Naive thymus-derived CD4-positive, alpha-beta T cell (primary cell): ENCODE data around the gene HEXD. TPM values are rescaled to one million over a fixed set of nuclear protein-coding genes. Genes with fewer than 3 reads are reported as not detected.

Experiments
- ATAC-seq: fragments of 150-1000 bp; cut with Tn5 transposase; 2 replicates; pipeline ENCODE4 v1.10.0; 2021; ENCODE audit warnings: mild to moderate bottlenecking, moderate library complexity
- CTCF ChIA-PET: fragments of 350-600 bp; sonication (Branson Sonifier 250); formaldehyde crosslinking; loops from one replicate; lab custom pipeline; 2021; ENCODE audit warnings: antibody characterized with exemption; lab: Charles Lee
- POLR2A ChIA-PET: fragments of 350-600 bp; sonication (Branson Sonifier 250); formaldehyde crosslinking; loops from one replicate; lab custom pipeline; 2021; ENCODE audit warnings: antibody characterized with exemption, inconsistent platforms; lab: Charles Lee
- DNase-seq, 9 donors: peaks; one replicate each; pipeline versions ENCODE4 v3.0.0 to v3.0.0-alpha.2; 2020 to 2022; ENCODE audit warnings: mixed read lengths in 1 of 9
- H3K27ac ChIP-seq: one replicate; pipeline ENCODE4 v1.7.0; 2013; ENCODE audit warnings: mild to moderate bottlenecking, low read depth, low read length, moderate library complexity
- H3K27me3 ChIP-seq, 2 donors: one replicate each; pipeline ENCODE4 v1.7.0; 2013; ENCODE audit warnings: low read length in 2 of 2, mild to moderate bottlenecking in 2 of 2, moderate library complexity in 2 of 2; ENCODE audit not compliant: control insufficient read depth in 2 of 2, insufficient read depth in 2 of 2
- H3K36me3 ChIP-seq, 3 experiments: 1 replicate in 2 of 3; 2 replicates in 1 of 3; pipeline ENCODE4 v1.7.0; 2013; ENCODE audit warnings: low read length in 3 of 3, mild to moderate bottlenecking in 3 of 3, moderate library complexity in 1 of 3; ENCODE audit not compliant: insufficient read depth in 3 of 3, control insufficient read depth in 2 of 3
- H3K4me1 ChIP-seq, 2 donors: one replicate each; pipeline ENCODE4 v1.7.0; 2013; ENCODE audit warnings: low read length in 2 of 2, mild to moderate bottlenecking in 2 of 2, moderate library complexity in 1 of 2; ENCODE audit not compliant: control insufficient read depth in 2 of 2, insufficient read depth in 2 of 2
- H3K4me3 ChIP-seq: 2 replicates; pipeline ENCODE4 v1.7.0; 2013; ENCODE audit warnings: mild to moderate bottlenecking, low read length
- H3K9me3 ChIP-seq, 3 experiments: 1 replicate in 2 of 3; 2 replicates in 1 of 3; pipeline ENCODE4 v1.7.0; 2013; ENCODE audit warnings: low read length in 3 of 3; ENCODE audit not compliant: control insufficient read depth in 2 of 3
- H3K27ac Mint-ChIP-seq, 9 donors: one replicate each; pipeline ENCODE4 v1.8.0; 2020 to 2022; ENCODE audit warnings: mixed read lengths in 9 of 9, mild to moderate bottlenecking in 8 of 9, moderate library complexity in 5 of 9, inconsistent platforms in 2 of 9
- H3K27me3 Mint-ChIP-seq, 5 donors: one replicate each; pipeline ENCODE4 v1.8.0; 2021 to 2022; ENCODE audit warnings: mixed read lengths in 5 of 5, mild to moderate bottlenecking in 1 of 5
- H3K36me3 Mint-ChIP-seq, 5 donors: one replicate each; pipeline ENCODE4 v1.8.0; 2020 to 2022; ENCODE audit warnings: mixed read lengths in 5 of 5, mild to moderate bottlenecking in 3 of 5, inconsistent platforms in 1 of 5
- H3K4me1 Mint-ChIP-seq, 7 donors: one replicate each; pipeline ENCODE4 v1.8.0; 2020 to 2022; ENCODE audit warnings: mixed read lengths in 7 of 7, mild to moderate bottlenecking in 3 of 7, inconsistent platforms in 1 of 7
- H3K4me3 Mint-ChIP-seq, 10 donors: one replicate each; pipeline ENCODE4 v1.8.0; 2020 to 2022; ENCODE audit warnings: mild to moderate bottlenecking in 10 of 10, mixed read lengths in 10 of 10, moderate library complexity in 6 of 10, inconsistent platforms in 2 of 10
- H3K9me3 Mint-ChIP-seq, 11 donors: one replicate each; pipeline ENCODE4 v1.8.0; 2020 to 2022; ENCODE audit warnings: mixed read lengths in 11 of 11, mild to moderate bottlenecking in 4 of 11, inconsistent platforms in 1 of 11, moderate library complexity in 1 of 11
- intact Hi-C, 2 donors: fragments of 100-400 bp; cut with micrococcal nuclease; formaldehyde crosslinking; loops; one replicate each; pipeline ENCODE4 v1.15.1; 2023
- polyA plus RNA-seq, 2 donors: library from polyadenylated mRNA; unstranded; fragments of 300-500 nt; fragmentation: Illumina TruSeq; gene quantifications; one replicate each; pipeline ENCODE4 v1.2.3, GENCODE V29; 2021
- total RNA-seq, 6 experiments: library from RNA in 5 of 6; stranded (reverse) in 5 of 6; gene quantifications; 1 replicate in 5 of 6; 2 replicates in 1 of 6; pipeline ENCODE4 v1.2.3 and lab custom pipeline; 2021 to 2026

The HEXD gene
- total and polyA plus RNA-seq, 7 experiments from 2014 or later: 12.5 to 153 (median 66.8) TPM

DNA sequence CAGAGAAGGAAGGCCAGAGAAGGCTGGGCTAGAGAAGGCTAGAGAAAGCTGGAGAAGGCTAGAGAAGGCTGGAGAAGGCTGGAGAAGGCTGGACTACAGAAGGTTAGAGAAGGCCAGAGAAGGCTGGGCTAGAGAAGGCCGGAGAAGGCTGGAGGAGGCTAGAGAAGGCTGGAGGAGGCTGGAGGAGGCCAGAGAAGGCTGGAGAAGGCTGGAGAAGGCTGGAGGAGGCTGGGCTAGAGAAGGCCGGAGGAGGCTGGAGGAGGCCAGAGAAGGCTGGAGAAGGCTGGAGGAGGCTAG, 6.7 kb downstream of the HEXD start:
- no peaks in the 10 kb centered on the region for H3K9me3 ChIP-seq
- intact Hi-C loops: no loop called here
- H3K36me3 ChIP-seq: peaks cover 0 to 17% (median 4%) of the 10 kb centered on the region in 3 experiments
- DNase-seq (no peak), ATAC-seq (no peak)
- Mint-ChIP-seq H3K27ac (peak overlapping the region in 3 of 9 donors; percentile 37 to 52 (median 50)), H3K4me1 (peaks cover 19 to 32% (median 25%) of the 10 kb centered on the region in 7 donors), H3K36me3 (peaks cover 4 to 44% (median 33%) of the 10 kb centered on the region in 5 donors), H3K4me3 (no peak overlapping the region), H3K9me3 (peaks cover 0 to 3% (median 0%) of the 10 kb centered on the region in 11 donors), H3K27me3 (no peaks in the 10 kb centered on the region)
- CTCF ChIA-PET: no interaction called here
- no peak overlapping the region for H3K27ac ChIP-seq
- H3K4me3 ChIP-seq: no peak overlapping the region
- peaks cover 0 to 6% of the 10 kb centered on the region in 2 donors for H3K4me1 ChIP-seq
- POLR2A ChIA-PET: no interaction called here
- H3K27me3 ChIP-seq: no peaks in the 10 kb centered on the region

DNA sequence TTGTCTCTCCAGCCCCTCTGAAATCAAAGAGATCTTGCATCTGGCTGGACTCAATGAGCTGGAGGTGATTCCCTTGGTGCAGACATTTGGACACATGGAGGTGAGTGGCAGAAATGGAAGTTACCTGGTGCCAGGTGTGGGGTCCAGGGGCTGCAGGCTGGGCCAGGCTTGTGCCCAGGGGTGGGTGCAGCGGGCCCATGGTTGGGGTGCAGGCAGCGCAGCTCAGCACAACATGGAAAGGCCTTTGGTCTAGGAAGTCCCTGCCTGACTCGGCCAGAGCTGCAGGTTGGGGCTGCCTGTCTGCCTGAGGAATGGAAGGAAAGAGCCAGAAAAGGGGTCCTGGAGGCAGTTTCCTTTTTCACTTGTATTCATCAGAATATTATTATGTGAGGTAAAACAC, 10.4 kb downstream of the HEXD start:
- intact Hi-C loops: no loop called here
- no peaks in the 10 kb centered on the region for H3K4me1 ChIP-seq
- no peak overlapping the region for H3K27ac ChIP-seq
- no peak overlapping the region for H3K4me3 ChIP-seq
- ChIA-PET CTCF (no interaction called here), POLR2A (no interaction called here)
- peak overlapping the region in 1 of 9 donors; percentile 18 for H3K27ac Mint-ChIP-seq
- H3K4me1 Mint-ChIP-seq: peaks cover 17 to 23% (median 20%) of the 10 kb centered on the region in 7 donors
- H3K27me3 Mint-ChIP-seq: no peaks in the 10 kb centered on the region
- ATAC-seq (no peak), DNase-seq (no peak)
- H3K4me3 Mint-ChIP-seq: no peak overlapping the region
- H3K9me3 ChIP-seq: no peaks in the 10 kb centered on the region
- no peaks in the 10 kb centered on the region for H3K27me3 ChIP-seq
- H3K36me3 Mint-ChIP-seq: peaks cover 0 to 24% (median 8%) of the 10 kb centered on the region in 5 donors
- H3K9me3 Mint-ChIP-seq: no peaks in the 10 kb centered on the region
- peaks cover 0 to 13% (median 0%) of the 10 kb centered on the region in 3 experiments for H3K36me3 ChIP-seq

DNA sequence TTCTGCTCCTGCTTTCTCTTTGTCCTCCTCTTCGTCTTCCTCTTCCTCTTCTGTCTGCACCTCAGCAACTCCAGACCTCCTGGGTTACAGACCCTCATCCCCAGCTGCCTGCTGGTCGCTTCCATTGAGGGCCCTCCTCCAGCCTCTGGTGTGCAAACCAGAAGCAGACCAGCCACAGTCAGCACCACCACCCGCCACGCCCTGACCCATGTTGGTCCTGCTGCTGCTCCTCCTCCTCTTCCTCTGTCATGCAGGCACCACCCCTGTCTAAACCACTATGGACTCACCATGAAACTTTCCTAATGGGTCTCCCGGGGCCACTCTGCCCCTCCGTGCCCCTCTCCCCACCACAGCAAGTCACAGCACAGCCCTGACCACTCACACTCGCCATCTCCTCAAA, 11.7 kb downstream of the HEXD start:
- Histone ChIP-seq H3K4me1 (peaks cover 5 to 8% of the 10 kb centered on the region in 2 donors), H3K4me3 (no peak overlapping the region), H3K9me3 (no peaks in the 10 kb centered on the region), H3K27me3 (no peaks in the 10 kb centered on the region), H3K36me3 (peaks cover 0 to 16% (median 0%) of the 10 kb centered on the region in 3 experiments), H3K27ac (no peak overlapping the region)
- DNase-seq (no peak), ATAC-seq (peak; percentile 26)
- POLR2A ChIA-PET: interaction anchor here (0.6 kb wide), 1 partner anchor 18 kb away, joined by 3 read pairs; no protein-coding TSS in a partner anchor
- Mint-ChIP-seq H3K4me3 (peak overlapping the region in 3 of 10 donors; percentile 38 to 58 (median 51)), H3K27me3 (no peaks in the 10 kb centered on the region), H3K4me1 (peaks cover 16 to 29% (median 22%) of the 10 kb centered on the region in 7 donors), H3K9me3 (no peaks in the 10 kb centered on the region), H3K36me3 (peaks cover 0 to 17% (median 11%) of the 10 kb centered on the region in 5 donors), H3K27ac (peak overlapping the region in 5 of 9 donors; percentile 12 to 74 (median 41))
- CTCF ChIA-PET: no interaction called here
- intact Hi-C loops: no loop called here

DNA sequence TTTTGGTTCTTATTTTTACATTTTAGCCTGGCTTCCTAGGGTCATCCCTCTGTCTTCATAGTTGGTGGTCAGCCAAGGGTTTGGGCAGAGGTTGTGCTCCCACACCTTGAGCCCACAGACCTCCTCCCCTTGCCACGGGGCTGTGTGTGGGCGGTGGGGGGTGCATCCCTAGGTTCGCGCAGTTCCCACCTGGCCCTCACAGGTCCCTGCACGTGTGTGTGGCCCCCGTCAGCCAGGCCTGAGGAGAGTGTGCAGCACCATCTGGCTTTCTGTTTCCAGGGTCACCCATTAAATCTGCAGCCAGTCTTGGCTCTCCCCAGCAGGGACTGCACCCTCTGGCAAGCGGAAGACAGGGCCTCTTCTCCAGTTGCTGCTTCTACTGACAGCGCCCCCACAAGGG, 13.9 kb downstream of the HEXD start:
- Histone ChIP-seq H3K9me3 (no peaks in the 10 kb centered on the region), H3K36me3 (peaks cover 0 to 36% (median 8%) of the 10 kb centered on the region in 3 experiments), H3K27ac (no peak overlapping the region), H3K4me3 (no peak overlapping the region), H3K27me3 (no peaks in the 10 kb centered on the region), H3K4me1 (peaks cover 5 to 8% of the 10 kb centered on the region in 2 donors)
- CTCF ChIA-PET: no interaction called here
- peaks cover 11 to 33% (median 23%) of the 10 kb centered on the region in 7 donors for H3K4me1 Mint-ChIP-seq
- H3K27me3 Mint-ChIP-seq: no peaks in the 10 kb centered on the region
- H3K9me3 Mint-ChIP-seq: no peaks in the 10 kb centered on the region
- intact Hi-C loops: no loop called here
- H3K4me3 Mint-ChIP-seq: no peak overlapping the region
- no peak for ATAC-seq
- H3K27ac Mint-ChIP-seq: no peak overlapping the region
- H3K36me3 Mint-ChIP-seq: peaks cover 0 to 17% (median 11%) of the 10 kb centered on the region in 5 donors
- POLR2A ChIA-PET: no interaction called here
- DNase-seq: no peak

DNA sequence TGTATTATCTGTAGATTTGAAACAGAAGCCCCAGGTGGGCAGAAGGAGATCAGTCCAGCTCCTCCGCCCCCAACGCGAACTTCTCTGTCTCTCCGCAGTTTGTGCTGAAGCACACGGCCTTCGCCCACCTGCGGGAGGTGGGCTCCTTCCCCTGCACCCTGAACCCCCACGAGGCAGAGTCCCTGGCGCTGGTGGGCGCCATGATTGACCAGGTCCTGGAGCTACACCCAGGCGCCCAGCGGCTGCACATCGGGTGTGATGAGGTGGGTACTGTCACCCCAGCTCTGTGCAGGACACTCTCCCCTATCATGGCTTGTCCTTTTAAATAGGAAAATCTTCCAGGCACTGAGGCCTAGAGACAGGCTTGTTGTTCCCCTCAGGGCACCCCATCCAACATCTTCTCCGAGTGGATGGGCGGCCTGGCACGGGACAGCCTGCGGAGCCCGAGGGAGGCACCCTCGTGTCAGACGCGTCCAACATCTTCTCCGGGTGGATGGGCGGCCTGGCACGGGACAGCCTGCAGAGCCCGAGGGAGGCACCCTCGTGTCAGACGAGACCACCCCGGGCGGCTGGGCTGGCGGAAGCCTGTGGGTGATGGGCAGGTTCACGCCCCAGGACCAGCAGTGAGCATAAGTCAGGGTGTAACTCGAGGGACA, 15.5 kb downstream of the HEXD start:
- peaks cover 11 to 29% (median 22%) of the 10 kb centered on the region in 7 donors for H3K4me1 Mint-ChIP-seq

DNA sequence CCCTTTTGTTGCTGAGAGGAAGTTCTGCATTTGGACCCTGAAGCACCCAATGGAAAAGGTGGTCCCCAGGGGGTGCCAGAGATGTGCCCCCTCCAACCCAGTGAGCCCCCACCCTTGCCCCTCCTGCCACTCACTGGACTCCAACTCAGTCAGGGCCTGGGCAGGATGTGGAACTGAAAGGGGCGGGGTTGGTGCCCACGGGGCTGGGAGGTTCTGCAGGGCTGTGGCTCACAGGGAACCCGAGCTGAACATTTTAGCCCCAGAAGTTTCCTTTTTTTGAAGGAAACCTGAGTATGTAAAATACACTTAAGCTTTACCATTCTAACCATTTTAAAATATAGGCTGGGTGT, 16.0 kb downstream of the HEXD start:
- DNase-seq: peak in 1 of 9 donors; percentile 29
- Mint-ChIP-seq H3K4me1 (peaks cover 11 to 27% (median 21%) of the 10 kb centered on the region in 7 donors), H3K4me3 (peak overlapping the region in 1 of 10 donors; percentile 24), H3K36me3 (peaks cover 0 to 18% (median 11%) of the 10 kb centered on the region in 5 donors), H3K9me3 (no peaks in the 10 kb centered on the region), H3K27me3 (no peaks in the 10 kb centered on the region), H3K27ac (peak overlapping the region in 4 of 9 donors; percentile 34 to 70 (median 54))
- peak; percentile 69 for ATAC-seq
- Histone ChIP-seq H3K4me1 (peaks cover 5 to 8% of the 10 kb centered on the region in 2 donors), H3K27ac (no peak overlapping the region), H3K36me3 (peaks cover 0 to 58% (median 8%) of the 10 kb centered on the region in 3 experiments), H3K4me3 (no peak overlapping the region), H3K9me3 (no peaks in the 10 kb centered on the region), H3K27me3 (no peaks in the 10 kb centered on the region)
- intact Hi-C loops: no loop called here
- CTCF ChIA-PET: no interaction called here
- POLR2A ChIA-PET: interaction anchor here (0.8 kb wide), 1 partner anchor 15 kb away, joined by 3 read pairs; no protein-coding TSS in a partner anchor

More for the DNA sequence above, 15.5 kb downstream of the HEXD start:
- H3K4me3 Mint-ChIP-seq: no peak overlapping the region
- ATAC-seq: no peak
- Histone ChIP-seq H3K27ac (no peak overlapping the region), H3K9me3 (no peaks in the 10 kb centered on the region), H3K4me3 (no peak overlapping the region), H3K36me3 (peaks cover 0 to 53% (median 8%) of the 10 kb centered on the region in 3 experiments), H3K4me1 (peaks cover 5 to 8% of the 10 kb centered on the region in 2 donors), H3K27me3 (no peaks in the 10 kb centered on the region)
- DNase-seq: no peak
- H3K9me3 Mint-ChIP-seq: no peaks in the 10 kb centered on the region
- CTCF ChIA-PET: no interaction called here
- H3K36me3 Mint-ChIP-seq: peaks cover 0 to 19% (median 11%) of the 10 kb centered on the region in 5 donors
- H3K27me3 Mint-ChIP-seq: no peaks in the 10 kb centered on the region
- intact Hi-C loops: no loop called here
- H3K27ac Mint-ChIP-seq: peak overlapping the region in 4 of 9 donors; percentile 14 to 59 (median 34)
- POLR2A ChIA-PET: interaction anchor here (0.6 to 0.8 kb wide), 2 partner anchors 15 to 38 kb away, joined by 3 read pairs; no protein-coding TSS in a partner anchor
